K562 (cell line): ENCODE data around the gene FUBP3. TPM values are rescaled to one million over a fixed set of nuclear protein-coding genes. Genes with fewer than 3 reads are reported as not detected.

ENCODE experiments used
- ATAC-seq: fragments of 200-7000 bp; cut with Tn5 transposase; 3 replicates; pipeline ENCODE4 v1.9.1; 2020; ENCODE audit warnings: moderate library complexity
- BruUV-seq: library from RNA; stranded (reverse); fragments of 400-500 nt; replicated peaks from 2 replicates; lab custom pipeline; 2021; lab: Mats Ljungman, UMichigan
- CTCF ChIA-PET: fragments of 300-600 bp; formaldehyde crosslinking; extraction: SDS; loops from one replicate; lab custom pipeline; 2021; ENCODE audit warnings: low intra/inter-chr PET ratio; lab: Yijun Ruan, JAX
- POLR2A ChIA-PET: fragments of 300-600, 350-650 bp; sonication (Branson Sonifier 250); formaldehyde crosslinking; extraction: SDS; loops from one replicate; lab custom pipeline; 2021; ENCODE audit warnings: antibody characterized with exemption, inconsistent platforms; lab: Yijun Ruan, JAX
- DNase-seq, 4 experiments: peaks; one replicate each; pipeline versions ENCODE4 v3.0.0 to v3.0.0-alpha.2; 2011 to 2018; ENCODE audit warnings: low spot score in 3 of 4, mixed read lengths in 3 of 4; ENCODE audit errors: extremely low read depth in 1 of 4
- FAIRE-seq: peaks from 2 replicates; lab custom pipeline; 2011; peaks lifted over from hg19 to GRCh38; lab: Jason Lieb, UNC
- H2AFZ ChIP-seq: 2 replicates; pipeline ENCODE4 v1.6.0; 2011; ENCODE audit warnings: low read depth, low read length, control low read depth, inconsistent platforms
- H3K27ac ChIP-seq: fragments of 200-600 bp; 3 replicates; pipeline ENCODE4 v1.8.0; 2011; ENCODE audit warnings: low read depth, mild to moderate bottlenecking, control low read depth, inconsistent platforms, low read length, moderate library complexity, mixed read lengths; ENCODE audit errors: extremely low read depth
- H3K27me3 ChIP-seq, 2 experiments: fragments of 300-600 bp in 1 of 2; 2 replicates in 1 of 2; 3 replicates in 1 of 2; pipeline versions ENCODE4 v1.6.0 to v1.8.0; 2011; ENCODE audit warnings: inconsistent platforms in 2 of 2, low read length in 2 of 2, mild to moderate bottlenecking in 1 of 2, mixed read lengths in 1 of 2, moderate library complexity in 1 of 2; ENCODE audit not compliant: control insufficient read depth in 2 of 2, insufficient read depth in 2 of 2
- H3K36me3 ChIP-seq: fragments of 300-600 bp; 3 replicates; pipeline ENCODE4 v1.8.0; 2011; ENCODE audit warnings: mild to moderate bottlenecking, low read length, inconsistent platforms; ENCODE audit not compliant: control insufficient read depth, insufficient read depth
- H3K4me1 ChIP-seq, 2 experiments: fragments of 200-600 bp in 1 of 2; replicated peaks in 1 of 2; 2 replicates in 1 of 2; 3 replicates in 1 of 2; pipeline versions ENCODE4 v1.5.1 to v1.8.0; 2011; ENCODE audit warnings: inconsistent platforms in 2 of 2, low read length in 2 of 2, mild to moderate bottlenecking in 1 of 2, mixed read lengths in 1 of 2, moderate library complexity in 1 of 2; ENCODE audit not compliant: control insufficient read depth in 2 of 2, insufficient read depth in 2 of 2
- H3K4me2 ChIP-seq: 2 replicates; pipeline ENCODE4 v1.6.1; 2011; ENCODE audit warnings: low read length, control low read depth, inconsistent platforms, mixed read lengths; ENCODE audit not compliant: insufficient read depth
- H3K4me3 ChIP-seq: fragments of 200-600 bp; sonication (generic), shearing (Covaris generic); 2 replicates; pipeline ENCODE4 v1.5.1; 2016; ENCODE audit warnings: control low read depth, inconsistent platforms
- H3K79me2 ChIP-seq: fragments of 200-600 bp; 3 replicates; pipeline ENCODE4 v1.8.0; 2011; ENCODE audit warnings: low read length, inconsistent platforms; ENCODE audit not compliant: control insufficient read depth, insufficient read depth
- H3K9ac ChIP-seq, 2 experiments: 2 replicates each; pipeline versions ENCODE4 v1.6.0 to v1.6.1; 2011; ENCODE audit warnings: low read depth in 2 of 2, low read length in 2 of 2, control low read depth in 1 of 2, inconsistent platforms in 1 of 2, mild to moderate bottlenecking in 1 of 2, mixed read lengths in 1 of 2; ENCODE audit not compliant: insufficient read depth in 1 of 2
- H3K9me1 ChIP-seq: one replicate; pipeline ENCODE4 v1.6.0; 2011; ENCODE audit warnings: inconsistent platforms, mild to moderate bottlenecking, low read length, moderate library complexity; ENCODE audit not compliant: control insufficient read depth, insufficient read depth
- H3K9me3 ChIP-seq: replicated peaks from 2 replicates; pipeline ENCODE4 v1.5.1; 2011; ENCODE audit warnings: low read depth, low read length, inconsistent platforms; ENCODE audit not compliant: control insufficient read depth, insufficient read depth
- H4K20me1 ChIP-seq: replicated peaks from 2 replicates; pipeline ENCODE4 v1.6.1; 2011; ENCODE audit warnings: low read length, inconsistent platforms, mixed read lengths; ENCODE audit not compliant: control insufficient read depth, insufficient read depth
- ARID1B ChIP-seq: fragments of 450-650 bp; IDR thresholded peaks from 2 replicates; pipeline ENCODE4 v1.6.1; 2016; ENCODE audit warnings: antibody characterized with exemption, mild to moderate bottlenecking, inconsistent platforms
- FOXA1 ChIP-seq: fragments of 450-650 bp; IDR thresholded peaks from 2 replicates; pipeline ENCODE4 v1.6.1; 2016; ENCODE audit warnings: mild to moderate bottlenecking, borderline replicate concordance
- HMG20A ChIP-seq: fragments of 450-650 bp; formaldehyde crosslinking; conservative IDR thresholded peaks from 2 replicates; pipeline ENCODE4 v1.4.0; 2020; ENCODE audit warnings: mild to moderate bottlenecking, mixed read lengths
- MTA3 ChIP-seq: fragments of 450-650 bp; formaldehyde crosslinking; IDR thresholded peaks from 2 replicates; pipeline ENCODE4 v1.6.1; 2017; ENCODE audit warnings: mild to moderate bottlenecking, borderline replicate concordance
- SOX6 ChIP-seq: fragments of 450-650 bp; IDR thresholded peaks from 2 replicates; pipeline ENCODE4 v1.6.1; 2014; ENCODE audit warnings: mild to moderate bottlenecking
- WHSC1 ChIP-seq: IDR thresholded peaks from one replicate; pipeline ENCODE4 v1.6.1; 2012; ENCODE audit warnings: low read length, control low read depth, inconsistent platforms
- ZFP30 ChIP-seq: fragments of 250-450 bp; sonication (Bioruptor Pico); IDR thresholded peaks from 2 replicates; pipeline ENCODE4 v1.8.0; 2022; ENCODE audit warnings: moderate library complexity, mild to moderate bottlenecking, inconsistent platforms, borderline replicate concordance
- ZNF134 ChIP-seq: fragments of 250-450 bp; sonication (Bioruptor Pico); conservative IDR thresholded peaks from 2 replicates; pipeline ENCODE4 v1.4.0; 2020
- ZNF445 ChIP-seq: fragments of 250-450 bp; sonication (Bioruptor Pico); IDR thresholded peaks from 2 replicates; pipeline ENCODE4 v1.4.0; 2020; ENCODE audit warnings: low read depth, mild to moderate bottlenecking, moderate library complexity
- ZNF75A ChIP-seq: fragments of 450-650 bp; formaldehyde crosslinking; IDR thresholded peaks from 2 replicates; pipeline ENCODE4 v1.4.0; 2020; ENCODE audit warnings: mild to moderate bottlenecking
- WGBS: fragments of 100-300 bp; shearing (Covaris generic); methylation state at CpG from one replicate; pipeline ENCODE4 v1.1.6; 2016; ENCODE audit warnings: low coverage, mixed read lengths; ENCODE audit not compliant: insufficient coverage; ENCODE audit errors: missing lambda C conversion rate; 5-methylcytosine and 5-hydroxymethylcytosine counted together
- in situ Hi-C: fragments of 300-500 bp; cut with MboI; formaldehyde crosslinking; loops from 4 replicates; pipeline ENCODE4 v1.15.0; 2018; ENCODE audit warnings: inconsistent platforms, mixed read lengths
- intact Hi-C: fragments of 100-400 bp; cut with micrococcal nuclease; formaldehyde crosslinking; loops from 2 replicates; pipeline ENCODE4 v1.14.2; 2022
- polyA plus RNA-seq, 8 experiments: library from polyadenylated mRNA; depleted of rRNA in 4 of 8; stranded (reverse) in 5 of 8; unstranded in 3 of 8; fragments of >200 nt; fragmentation: Nextera tagmentation in 2 of 8; fragmentation: Illumina TruSeq in 1 of 8; extraction: Ambion mirVana in 2 of 8; extraction: Trizol in 1 of 8; gene quantifications; 2 replicates each; pipeline versions ENCODE4 v1.2.1 to v1.2.3, GENCODE V29; 2011 to 2014; ENCODE audit warnings: inconsistent platforms in 1 of 8, missing spikeins in 1 of 8
- total RNA-seq, 7 experiments: library from RNA; depleted of rRNA in 6 of 7; stranded (reverse); fragments of >200 nt in 6 of 7; fragmentation: Illumina TruSeq in 2 of 7; extraction: Trizol in 2 of 7; gene quantifications; 2 replicates each; pipeline versions ENCODE4 v1.2.1 to v1.2.3, GENCODE V29; 2011 to 2021; ENCODE audit warnings: low replicate concordance in 1 of 7

The FUBP3 gene
- total and polyA plus RNA-seq, 9 of the 15 experiments (the other 6 are each of a cell fraction or from before 2014, with no cell fraction given), result 3.0 to 64.0 (median 48.1) TPM

GRCh38 chr9:130668196-130668595 lies 88.8 kb downstream of the FUBP3 start:
- WGBS, result 25% methylated on average over 11 of the region's 13 CpGs
- Histone ChIP-seq H3K4me3 (no peak overlapping the region), H3K4me1 (peaks cover 3 to 33% of the 10 kb centered on the region in 2 experiments; a peak in 3 of 5 replicates), H3K4me2 (no peak overlapping the region), H3K9me1 (no peaks in the 10 kb centered on the region), H3K27ac (no peak overlapping the region), H3K27me3 (peaks cover 35 to 50% of the 10 kb centered on the region in 2 experiments), H3K9ac (no peak overlapping the region; a peak in 1 of 4 replicates), H3K36me3 (no peaks in the 10 kb centered on the region), H4K20me1 (no peaks in the 10 kb centered on the region; the same call in 1 of the 2 replicates), H3K9me3 (no peaks in the 10 kb centered on the region), H2AFZ (no peak overlapping the region), H3K79me2 (no peaks in the 10 kb centered on the region)
- FAIRE-seq, result no peak
- ATAC-seq, result no peak
- ChIA-PET POLR2A (interaction anchor here (1.0 to 1.3 kb wide), 2 partner anchors 14 to 21 kb away, joined by 3 to 4 read pairs; no protein-coding TSS in a partner anchor), CTCF (no interaction called here)
- TF ChIP-seq HMG20A (CRISPR knock-in tag), result no peak
- no peak for TF ChIP-seq FOXA1
- no peak for TF ChIP-seq SOX6
- no peak for TF ChIP-seq MTA3
- no peak for TF ChIP-seq ZNF75A (CRISPR knock-in tag)
- no peak for TF ChIP-seq ARID1B
- no peak for TF ChIP-seq ZNF445
- TF ChIP-seq ZFP30 (CRISPR knock-in tag), result no peak
- no peak for TF ChIP-seq WHSC1
- no peak for TF ChIP-seq ZNF134 (CRISPR knock-in tag)
- in situ Hi-C loops (no loop called here), intact Hi-C loops (no loop called here)
- BruUV-seq, result no TSS peak
- DNase-seq, result no peak
